PFSK-1 (cell line): ENCODE data around the gene HCN4.

Experiments used
- POLR2AphosphoS5 ChIP-seq: IDR thresholded peaks from 2 replicates; pipeline ENCODE4 v1.6.1; 2012; ENCODE audit warnings: low read depth, mild to moderate bottlenecking, control low read depth, low read length, moderate library complexity
- SIN3A ChIP-seq: IDR thresholded peaks from 2 replicates; pipeline ENCODE4 v1.6.1; 2012; ENCODE audit warnings: mild to moderate bottlenecking, low read length, moderate library complexity, borderline replicate concordance; ENCODE audit not compliant: insufficient read depth

DNA sequence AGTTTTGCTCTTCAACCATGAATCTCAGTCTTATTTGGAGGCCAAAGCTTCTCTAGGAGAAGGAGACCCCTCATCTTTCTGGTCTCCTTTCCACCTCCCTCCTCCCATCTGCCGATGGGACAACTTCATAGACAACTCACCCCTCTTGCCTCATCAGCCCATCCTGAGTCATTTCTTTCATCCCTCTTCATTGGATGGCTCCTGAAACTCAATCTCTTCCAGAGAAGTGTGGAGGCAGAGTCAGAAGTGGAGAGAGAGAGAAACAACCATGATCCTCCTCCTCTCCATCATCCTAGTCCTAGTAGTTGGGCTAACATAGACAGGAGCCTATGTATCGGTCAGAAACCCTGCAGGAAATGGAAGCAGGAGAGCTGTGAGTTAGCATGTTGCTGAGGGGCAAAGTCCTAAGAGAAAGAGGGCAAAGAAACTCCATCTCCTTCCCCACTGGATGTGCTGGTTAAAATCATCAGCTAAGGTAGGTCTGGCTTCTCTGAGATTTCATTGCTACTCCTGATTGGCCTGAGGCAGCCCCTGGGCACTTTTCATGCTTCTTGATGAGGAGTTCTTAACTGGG is 21.3 kb upstream of the HCN4 start:
- no peak for TF ChIP-seq SIN3A
- no peak for TF ChIP-seq POLR2AphosphoS5
